ENCODE measurements around the gene BACH2. TPM values are rescaled to one million over a fixed set of nuclear protein-coding genes. Genes with fewer than 3 reads are reported as not detected.

The BACH2 gene
- total RNA-seq, 5 donors from 2014 or later (not counting 1 experiment from before 2014, with no cell fraction given), result 81.9 to 196 (median 96.7) TPM

GRCh38 chr6:90159452-90159851 lies 137.2 kb downstream of the BACH2 start:
- H3K4me1 Mint-ChIP-seq, result peaks cover 75 to 81% (median 81%) of the 10 kb centered on the region in 3 donors
- peak overlapping the region; percentile 62 to 93 for H3K27ac Mint-ChIP-seq

GRCh38 chr6:90158936-90159335 lies 137.7 kb downstream of the BACH2 start:
- no peak for DNase-seq
- POLR2A ChIA-PET, result interaction anchor here in 1 of 2 donors (0.7 kb wide), 1 partner anchor 175 kb away, joined by 3 read pairs; no protein-coding TSS in a partner anchor
- no peaks in the 10 kb centered on the region for H3K36me3 ChIP-seq (ENCODE audit: control insufficient read depth in 2 of 2, extremely low read depth in 1 of 2, insufficient read depth in 1 of 2, low read length in 1 of 2)
- no CpG with 5 or more reads among the region's 5 CpGs for WGBS (ENCODE audit: insufficient coverage)
- H3K27me3 Mint-ChIP-seq, result no peaks in the 10 kb centered on the region
- CTCF ChIA-PET, result interaction anchor here in 1 of 2 donors (0.6 kb wide), 1 partner anchor 218 kb away, joined by 3 read pairs; no protein-coding TSS in a partner anchor
- ATAC-seq (replicated peaks in 1 of 4), result no peak
- no peaks in the 10 kb centered on the region for H3K27me3 ChIP-seq (replicated peaks in 1 of 2; ENCODE audit: control insufficient read depth in 2 of 2, extremely low read depth in 1 of 2, insufficient read depth in 2 of 2, low read length in 1 of 2)
- no peak overlapping the region for H3K4me3 ChIP-seq (ENCODE audit: control insufficient read depth in 1 of 2, extremely low read depth in 1 of 2, low read length in 1 of 2)
- H3K4me1 ChIP-seq (ENCODE audit: control insufficient read depth in 1 of 2, extremely low read depth in 1 of 2, insufficient read depth in 2 of 2, low read length in 2 of 2), result peaks cover 37 to 69% of the 10 kb centered on the region in 2 experiments
- H3K27ac ChIP-seq (ENCODE audit: low read length), result no peak overlapping the region
- H3K9me3 ChIP-seq, result no peaks in the 10 kb centered on the region
- H3K9me3 Mint-ChIP-seq, result no peaks in the 10 kb centered on the region
- H3K4me3 Mint-ChIP-seq, result peak overlapping the region in 1 of 3 donors; percentile 52
- peak overlapping the region; percentile 71 to 93 for H3K27ac Mint-ChIP-seq
- peaks cover 76 to 84% (median 82%) of the 10 kb centered on the region in 3 donors for H3K4me1 Mint-ChIP-seq
- H3K36me3 Mint-ChIP-seq, result peaks cover 3% of the 10 kb centered on the region

More at GRCh38 chr6:90159452-90159851, 137.2 kb downstream of the BACH2 start:
- no CpG with 5 or more reads among the region's 2 CpGs for WGBS (ENCODE audit: insufficient coverage)
- Histone ChIP-seq H3K36me3 (ENCODE audit: control insufficient read depth in 2 of 2, extremely low read depth in 1 of 2, insufficient read depth in 1 of 2, low read length in 1 of 2) (no peaks in the 10 kb centered on the region), H3K27ac (ENCODE audit: low read length) (no peak overlapping the region), H3K4me3 (ENCODE audit: control insufficient read depth in 1 of 2, extremely low read depth in 1 of 2, low read length in 1 of 2) (no peak overlapping the region), H3K9me3 (no peaks in the 10 kb centered on the region), H3K4me1 (ENCODE audit: control insufficient read depth in 1 of 2, extremely low read depth in 1 of 2, insufficient read depth in 2 of 2, low read length in 2 of 2) (peaks cover 36 to 69% of the 10 kb centered on the region in 2 experiments), H3K27me3 (replicated peaks in 1 of 2; ENCODE audit: control insufficient read depth in 2 of 2, extremely low read depth in 1 of 2, insufficient read depth in 2 of 2, low read length in 1 of 2) (no peaks in the 10 kb centered on the region)
- DNase-seq (no peak), ATAC-seq (replicated peaks in 1 of 4) (no peak)
- no peaks in the 10 kb centered on the region for H3K9me3 Mint-ChIP-seq
- POLR2A ChIA-PET, result interaction anchor here in 1 of 2 donors (0.6 kb wide), 1 partner anchor 68 kb away, joined by 3 read pairs; no protein-coding TSS in a partner anchor
- peak overlapping the region in 1 of 3 donors; percentile 52 for H3K4me3 Mint-ChIP-seq
- peaks cover 3% of the 10 kb centered on the region for H3K36me3 Mint-ChIP-seq
- CTCF ChIA-PET, result interaction anchor here (0.6 to 1.1 kb wide), 4 partner anchors 16 to 219 kb away, joined by 3 read pairs; no protein-coding TSS in a partner anchor
- H3K27me3 Mint-ChIP-seq, result no peaks in the 10 kb centered on the region

GRCh38 chr6:90157441-90157840 lies 139.2 kb downstream of the BACH2 start:
- POLR2A ChIA-PET, result interaction anchor here in 1 of 2 donors (0.6 kb wide), 1 partner anchor 50 kb away, joined by 7 read pairs; no protein-coding TSS in a partner anchor
- 100% methylated on average over 1 of the region's 7 CpGs for WGBS (ENCODE audit: insufficient coverage)
- DNase-seq (no peak), ATAC-seq (replicated peaks in 1 of 4) (no peak)
- Mint-ChIP-seq H3K4me1 (peaks cover 75 to 81% (median 80%) of the 10 kb centered on the region in 3 donors), H3K27me3 (no peaks in the 10 kb centered on the region), H3K9me3 (no peaks in the 10 kb centered on the region), H3K27ac (peak overlapping the region; percentile 90 to 93), H3K4me3 (peak overlapping the region in 1 of 3 donors; percentile 52), H3K36me3 (no peaks in the 10 kb centered on the region)
- Histone ChIP-seq H3K36me3 (ENCODE audit: control insufficient read depth in 2 of 2, extremely low read depth in 1 of 2, insufficient read depth in 1 of 2, low read length in 1 of 2) (no peaks in the 10 kb centered on the region), H3K27ac (ENCODE audit: low read length) (peak overlapping the region; percentile 27), H3K4me3 (ENCODE audit: control insufficient read depth in 1 of 2, extremely low read depth in 1 of 2, low read length in 1 of 2) (no peak overlapping the region), H3K27me3 (replicated peaks in 1 of 2; ENCODE audit: control insufficient read depth in 2 of 2, extremely low read depth in 1 of 2, insufficient read depth in 2 of 2, low read length in 1 of 2) (no peaks in the 10 kb centered on the region), H3K4me1 (ENCODE audit: control insufficient read depth in 1 of 2, extremely low read depth in 1 of 2, insufficient read depth in 2 of 2, low read length in 2 of 2) (peaks cover 37 to 59% of the 10 kb centered on the region in 2 experiments), H3K9me3 (no peaks in the 10 kb centered on the region)
- CTCF ChIA-PET, result interaction anchor here (0.6 to 1.5 kb wide), 6 partner anchors 10 to 236 kb away, joined by 3 to 6 read pairs (median 4); no protein-coding TSS in a partner anchor

GRCh38 chr6:90156861-90157260 lies 139.8 kb downstream of the BACH2 start:
- CTCF ChIA-PET, result interaction anchor here (0.5 to 1.5 kb wide), 8 partner anchors 9 to 237 kb away, joined by 3 to 6 read pairs (median 3); no protein-coding TSS in a partner anchor
- H3K4me1 Mint-ChIP-seq, result peaks cover 75 to 84% (median 82%) of the 10 kb centered on the region in 3 donors
- Histone ChIP-seq H3K9me3 (no peaks in the 10 kb centered on the region), H3K4me3 (ENCODE audit: control insufficient read depth in 1 of 2, extremely low read depth in 1 of 2, low read length in 1 of 2) (no peak overlapping the region), H3K36me3 (ENCODE audit: control insufficient read depth in 2 of 2, extremely low read depth in 1 of 2, insufficient read depth in 1 of 2, low read length in 1 of 2) (no peaks in the 10 kb centered on the region), H3K27ac (ENCODE audit: low read length) (peak overlapping the region; percentile 64), H3K27me3 (replicated peaks in 1 of 2; ENCODE audit: control insufficient read depth in 2 of 2, extremely low read depth in 1 of 2, insufficient read depth in 2 of 2, low read length in 1 of 2) (no peaks in the 10 kb centered on the region), H3K4me1 (ENCODE audit: control insufficient read depth in 1 of 2, extremely low read depth in 1 of 2, insufficient read depth in 2 of 2, low read length in 2 of 2) (peaks cover 37 to 59% of the 10 kb centered on the region in 2 experiments)
- peak; percentile 98 to 100 (median 99) for ATAC-seq (replicated peaks in 1 of 4)
- H3K36me3 Mint-ChIP-seq, result no peaks in the 10 kb centered on the region
- H3K4me3 Mint-ChIP-seq, result peak overlapping the region; percentile 26 to 52 (median 32)
- H3K27me3 Mint-ChIP-seq, result no peaks in the 10 kb centered on the region
- DNase-seq, result peak in 32 of 35 experiments; percentile 8 to 73 (median 34)
- POLR2A ChIA-PET, result interaction anchor here in 1 of 2 donors (0.5 to 0.7 kb wide), 3 partner anchors 11 to 226 kb away, joined by 3 to 7 read pairs (median 3); no protein-coding TSS in a partner anchor
- H3K9me3 Mint-ChIP-seq, result no peaks in the 10 kb centered on the region
- peak overlapping the region; percentile 90 to 93 for H3K27ac Mint-ChIP-seq
- WGBS (ENCODE audit: insufficient coverage), result no CpG with 5 or more reads among the region's 5 CpGs

GRCh38 chr6:90154755-90155470 lies 141.7 kb downstream of the BACH2 start:
- DNase-seq (no peak), ATAC-seq (replicated peaks in 1 of 4) (no peak)
- Histone ChIP-seq H3K4me1 (ENCODE audit: control insufficient read depth in 1 of 2, extremely low read depth in 1 of 2, insufficient read depth in 2 of 2, low read length in 2 of 2) (peaks cover 37 to 51% of the 10 kb centered on the region in 2 experiments), H3K27me3 (replicated peaks in 1 of 2; ENCODE audit: control insufficient read depth in 2 of 2, extremely low read depth in 1 of 2, insufficient read depth in 2 of 2, low read length in 1 of 2) (no peaks in the 10 kb centered on the region), H3K4me3 (ENCODE audit: control insufficient read depth in 1 of 2, extremely low read depth in 1 of 2, low read length in 1 of 2) (no peak overlapping the region), H3K27ac (ENCODE audit: low read length) (no peak overlapping the region), H3K36me3 (ENCODE audit: control insufficient read depth in 2 of 2, extremely low read depth in 1 of 2, insufficient read depth in 1 of 2, low read length in 1 of 2) (no peaks in the 10 kb centered on the region), H3K9me3 (no peaks in the 10 kb centered on the region)
- ChIA-PET POLR2A (no interaction called here), CTCF (interaction anchor here in 1 of 2 donors (0.6 kb wide), 2 partner anchors 141 to 200 kb away, joined by 3 to 4 read pairs; no protein-coding TSS in a partner anchor)
- peaks cover 9% of the 10 kb centered on the region for H3K36me3 Mint-ChIP-seq
- H3K27ac Mint-ChIP-seq, result peak overlapping the region; percentile 90 to 93
- H3K4me1 Mint-ChIP-seq, result peaks cover 76 to 84% (median 82%) of the 10 kb centered on the region in 3 donors
- H3K4me3 Mint-ChIP-seq, result peak overlapping the region in 1 of 3 donors; percentile 52
- WGBS (ENCODE audit: insufficient coverage), result 94% methylated on average over 3 of the region's 8 CpGs
- no peaks in the 10 kb centered on the region for H3K9me3 Mint-ChIP-seq
- no peaks in the 10 kb centered on the region for H3K27me3 Mint-ChIP-seq
